VCaP (cell line): ENCODE measurements around the gene HOXA4.

Source experiments
- H3K27ac ChIP-seq: fragments of 450-650 bp; 2 replicates; pipeline ENCODE4 v1.5.1; 2017
- CTCF ChIP-seq: fragments of 450-650 bp; conservative IDR thresholded peaks from 2 replicates; pipeline ENCODE4 v1.5.1; 2017; ENCODE audit warnings: mild to moderate bottlenecking, moderate library complexity

The HOXA4 gene

GRCh38 chr7:27097686-27098577 is 32.6 kb downstream of the HOXA4 start:
- peak overlapping the region; percentile 84 for H3K27ac ChIP-seq

GRCh38 chr7:27096768-27097514 is 33.6 kb downstream of the HOXA4 start:
- H3K27ac ChIP-seq: peak overlapping the region; percentile 84
- TF ChIP-seq CTCF: no peak

More at GRCh38 chr7:27097686-27098577, 32.6 kb downstream of the HOXA4 start:
- no peak for TF ChIP-seq CTCF

- H3K27ac ChIP-seq: peak within 1 kb of the TSS; percentile 84
- no peak for TF ChIP-seq CTCF
Measured at GRCh38 chr7:27095897-27096767, 34.4 kb downstream of the HOXA4 start, which contains the start of gene HOXA1. Gene HOXA1, minus strand, starts transcription at chr7:27096000. Its CDS starts 88 bp downstream, at chr7:27095912.

GRCh38 chr7:27095050-27095896 is 35.3 kb downstream of the HOXA4 start:
- peak overlapping the region; percentile 84; the same call in 1 of the 2 replicates for H3K27ac ChIP-seq

GRCh38 chr7:27094304-27095049 is 36.1 kb downstream of the HOXA4 start:
- no peak for TF ChIP-seq CTCF
- no peak overlapping the region for H3K27ac ChIP-seq

More at GRCh38 chr7:27095050-27095896, 35.3 kb downstream of the HOXA4 start:
- TF ChIP-seq CTCF: no peak
